ENCODE data around the gene ACTMAP.
A peak's percentile ranks its signal among the peaks of the same experiment; 100 is the strongest.

ACTMAP gene

GRCh38 chr19:40718774-40719391, 31.4 kb downstream of the ACTMAP start:
- no peak for DNase-seq (ENCODE audit: low read depth in 2 of 2)

GRCh38 chr19:40717880-40718773, 32.1 kb downstream of the ACTMAP start:
- DNase-seq (ENCODE audit: low read depth in 2 of 2), result no peak

GRCh38 chr19:40717325-40717879, 32.9 kb downstream of the ACTMAP start:
- DNase-seq (ENCODE audit: low read depth in 2 of 2), result no peak

GRCh38 chr19:40716482-40717324, 33.6 kb downstream of the ACTMAP start, which contains the start of the genes COQ8B and ITPKC:
COQ8B (minus strand) TSS chr19:40716886; CDS start chr19:40714632, 2,254 bp downstream.
ITPKC (plus strand) TSS chr19:40717112; CDS start chr19:40717136, 24 bp downstream.
- peak; percentile 100 for DNase-seq (ENCODE audit: low read depth in 2 of 2)

GRCh38 chr19:40716031-40716481, 34.2 kb downstream of the ACTMAP start:
- peak; percentile 42 to 61 for DNase-seq (ENCODE audit: low read depth in 2 of 2)

- DNase-seq (ENCODE audit: low read depth in 2 of 2), result peak; percentile 84 to 87
Observed at GRCh38 chr19:40714441-40715299, 35.6 kb downstream of the ACTMAP start.

GRCh38 chr19:40713939-40714338, 36.3 kb downstream of the ACTMAP start:
- DNase-seq (ENCODE audit: low read depth in 2 of 2), result no peak

- DNase-seq (ENCODE audit: low read depth in 2 of 2), result no peak
Observed at GRCh38 chr19:40709817-40710216, 40.5 kb downstream of the ACTMAP start.

GRCh38 chr19:40707615-40708014, 42.7 kb downstream of the ACTMAP start:
- no peak for DNase-seq (ENCODE audit: low read depth in 2 of 2)

- no peak for DNase-seq (ENCODE audit: low read depth in 2 of 2)
Observed at GRCh38 chr19:40705950-40706619, 44.2 kb downstream of the ACTMAP start.

- no peak for DNase-seq (ENCODE audit: low read depth in 2 of 2)
Observed at GRCh38 chr19:40705362-40705651, 45.0 kb downstream of the ACTMAP start.

- no peak for DNase-seq (ENCODE audit: low read depth in 2 of 2)
Observed at GRCh38 chr19:40704491-40705361, 45.6 kb downstream of the ACTMAP start.

- no peak for DNase-seq (ENCODE audit: low read depth in 2 of 2)
Observed at GRCh38 chr19:40703029-40703755, 47.1 kb downstream of the ACTMAP start.

- DNase-seq (ENCODE audit: low read depth in 2 of 2), result no peak
Observed at GRCh38 chr19:40702337-40703012, 47.8 kb downstream of the ACTMAP start.

- no peak for DNase-seq (ENCODE audit: low read depth in 2 of 2)
Observed at GRCh38 chr19:40701758-40702157, 48.5 kb downstream of the ACTMAP start.

- DNase-seq (ENCODE audit: low read depth in 2 of 2), result no peak
Observed at GRCh38 chr19:40700083-40700482, 50.2 kb downstream of the ACTMAP start.

GRCh38 chr19:40697007-40697406, 53.3 kb downstream of the ACTMAP start:
- no peak for DNase-seq (ENCODE audit: low read depth in 2 of 2)

GRCh38 chr19:40695881-40696280, 54.4 kb downstream of the ACTMAP start:
- DNase-seq (ENCODE audit: low read depth in 2 of 2), result no peak

Data from stimulated activated CD8-positive, alpha-beta memory T cell treated with anti-CD3 and anti-CD28 coated beads, Interleukin-2, amount 100 ng/mL, for 1 hour (primary cell).